MM.1S (cell line): ENCODE data around the gene TMEM82.

Experiments
- EZH2 ChIP-seq: fragments of 300-600 bp; sonication (generic); optimal IDR thresholded peaks from 2 replicates; pipeline ENCODE3; 2017; ENCODE audit warnings: low read depth, mild to moderate bottlenecking, antibody characterized with exemption, low read length, mixed read lengths
- TF ChIP-seq, protein P1 (sequence below): fragments of 300-600 bp; sonication (generic); IDR thresholded peaks from 2 replicates; pipeline ENCODE4 v1.5.1; 2016; ENCODE audit warnings: antibody characterized with exemption, low read length, mixed read lengths

DNA sequence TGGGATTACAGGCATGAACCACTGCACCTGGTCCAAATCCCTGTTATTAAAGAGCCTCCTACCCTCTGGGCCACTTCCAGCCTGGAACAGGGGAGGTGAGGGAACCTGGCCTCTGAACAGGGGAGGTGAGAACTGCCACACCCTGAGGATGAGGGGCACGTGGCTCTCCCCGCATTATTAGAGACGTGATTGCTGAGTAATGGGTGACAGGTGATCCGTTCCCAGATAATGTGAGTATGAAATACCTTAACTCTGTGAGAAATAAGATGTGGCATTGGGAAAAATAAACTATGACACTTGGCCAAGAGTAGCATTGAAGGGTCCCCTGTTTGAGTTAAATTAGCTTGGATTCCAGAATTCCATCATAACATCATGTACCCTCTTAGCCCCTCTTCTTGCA, 19.9 kb upstream of the TMEM82 start:
- no peak for TF ChIP-seq EZH2
- TF ChIP-seq, protein P1, sequence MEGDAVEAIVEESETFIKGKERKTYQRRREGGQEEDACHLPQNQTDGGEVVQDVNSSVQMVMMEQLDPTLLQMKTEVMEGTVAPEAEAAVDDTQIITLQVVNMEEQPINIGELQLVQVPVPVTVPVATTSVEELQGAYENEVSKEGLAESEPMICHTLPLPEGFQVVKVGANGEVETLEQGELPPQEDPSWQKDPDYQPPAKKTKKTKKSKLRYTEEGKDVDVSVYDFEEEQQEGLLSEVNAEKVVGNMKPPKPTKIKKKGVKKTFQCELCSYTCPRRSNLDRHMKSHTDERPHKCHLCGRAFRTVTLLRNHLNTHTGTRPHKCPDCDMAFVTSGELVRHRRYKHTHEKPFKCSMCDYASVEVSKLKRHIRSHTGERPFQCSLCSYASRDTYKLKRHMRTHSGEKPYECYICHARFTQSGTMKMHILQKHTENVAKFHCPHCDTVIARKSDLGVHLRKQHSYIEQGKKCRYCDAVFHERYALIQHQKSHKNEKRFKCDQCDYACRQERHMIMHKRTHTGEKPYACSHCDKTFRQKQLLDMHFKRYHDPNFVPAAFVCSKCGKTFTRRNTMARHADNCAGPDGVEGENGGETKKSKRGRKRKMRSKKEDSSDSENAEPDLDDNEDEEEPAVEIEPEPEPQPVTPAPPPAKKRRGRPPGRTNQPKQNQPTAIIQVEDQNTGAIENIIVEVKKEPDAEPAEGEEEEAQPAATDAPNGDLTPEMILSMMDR = no peak
